GM18519 (cell line): ENCODE results near the gene ZBED6.
"Not testable (repeated sequence)": the region's sequence is repeated elsewhere in the genome, so short reads cannot be mapped to it uniquely, and the experiment has no call there.

Source experiments
- ATAC-seq: cut with Tn5 transposase; IDR thresholded peaks from one replicate; pipeline ENCODE4 v1.9.1; 2021; ENCODE audit warnings: mild to moderate bottlenecking, moderate library complexity; ENCODE audit not compliant: unreplicated experiment, low FRiP score

ZBED6 gene

GRCh38 chr1:203777596-203777995 lies 17.8 kb upstream of the ZBED6 start:
- no peak for ATAC-seq

GRCh38 chr1:203778146-203778545 lies 17.3 kb upstream of the ZBED6 start:
- no peak for ATAC-seq

- ATAC-seq = no peak
These were observed 16.6 kb upstream of the ZBED6 start for GRCh38 chr1:203778789-203779188.

GRCh38 chr1:203781962-203782361 lies 13.5 kb upstream of the ZBED6 start:
- ATAC-seq = no peak

- no peak for ATAC-seq
These were observed 5.5 kb upstream of the ZBED6 start for GRCh38 chr1:203789966-203790365.

GRCh38 chr1:203791498-203791897 lies 3.9 kb upstream of the ZBED6 start:
- ATAC-seq = no peak

GRCh38 chr1:203792486-203792885 lies 2.9 kb upstream of the ZBED6 start:
- ATAC-seq = no peak

- not testable (repeated sequence) for ATAC-seq
These were observed 1.9 kb upstream of the ZBED6 start for GRCh38 chr1:203793561-203793960.

- no peak for ATAC-seq
These were observed 521 bp upstream of the ZBED6 start for GRCh38 chr1:203794764-203795440.

- ATAC-seq = no peak
These were observed 798 bp downstream of the ZBED6 start for GRCh38 chr1:203796236-203796605.

GRCh38 chr1:203797216-203797615 lies 1.8 kb downstream of the ZBED6 start:
- no peak for ATAC-seq

- no peak for ATAC-seq
These were observed 2.7 kb downstream of the ZBED6 start for GRCh38 chr1:203797948-203798655.

- ATAC-seq = no peak
These were observed 3.7 kb downstream of the ZBED6 start for GRCh38 chr1:203799157-203799556.

GRCh38 chr1:203799971-203800370 lies 4.5 kb downstream of the ZBED6 start:
- ATAC-seq = no peak

- no peak for ATAC-seq
These were observed 10.3 kb downstream of the ZBED6 start for GRCh38 chr1:203805689-203806088.

GRCh38 chr1:203807196-203807595 lies 11.8 kb downstream of the ZBED6 start:
- no peak for ATAC-seq

GRCh38 chr1:203813581-203814341 lies 18.3 kb downstream of the ZBED6 start:
- ATAC-seq = no peak

GRCh38 chr1:203818399-203818798 lies 23.0 kb downstream of the ZBED6 start:
- no peak for ATAC-seq

- no peak for ATAC-seq
These were observed 27.9 kb downstream of the ZBED6 start for GRCh38 chr1:203823306-203823705.

GRCh38 chr1:203826175-203826574 lies 30.8 kb downstream of the ZBED6 start:
- no peak for ATAC-seq

GRCh38 chr1:203828002-203828401 lies 32.6 kb downstream of the ZBED6 start:
- ATAC-seq = no peak

GRCh38 chr1:203828503-203828902 lies 33.1 kb downstream of the ZBED6 start:
- no peak for ATAC-seq
